ENCODE results near the gene TP53INP2. TPM values are rescaled to one million over a fixed set of nuclear protein-coding genes. Genes with fewer than 3 reads are reported as not detected.

TP53INP2 gene
- total and polyA plus RNA-seq, 2 of the 13 experiments (the other 11 are each of a cell fraction or from before 2014, with no cell fraction given), result 5.2 to 18.8 TPM

DNA sequence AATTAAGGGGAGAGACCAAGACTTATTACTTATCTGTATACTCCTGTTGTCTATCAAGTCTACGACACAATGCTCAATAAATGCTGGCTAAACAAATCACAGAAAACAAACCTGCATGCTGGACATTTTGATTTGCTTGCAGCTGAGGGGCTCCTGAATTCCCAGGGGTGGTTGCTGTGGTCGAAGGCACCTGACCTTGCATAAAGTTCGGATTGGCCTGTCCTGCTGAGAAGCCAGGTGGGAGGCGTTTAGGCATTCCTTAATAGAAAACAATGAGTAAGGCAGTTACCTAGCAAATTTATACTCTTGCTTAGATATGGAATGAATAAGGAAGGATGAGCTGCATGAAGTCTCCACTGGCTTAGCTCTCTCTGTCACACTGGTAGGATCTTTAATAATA, 50.5 kb downstream of the TP53INP2 start:
- in situ Hi-C loops (cut with HindIII; ENCODE audit: extremely low pct_ligation_motif_present, low pct_unique_long_range_greater_than_20kb) (no loop called here), intact Hi-C loops (cut with micrococcal nuclease; ENCODE audit: unreplicated experiment) (no loop called here)
- no TSS peak for BruUV-seq (replicated peaks)
- ATAC-seq, result no peak
- Histone ChIP-seq H3K4me1 (ENCODE audit: insufficient read depth, low read length) (peaks cover 11% of the 10 kb centered on the region; the same call in 1 of the 2 replicates), H4K20me1 (ENCODE audit: insufficient read depth, low read length) (no peaks in the 10 kb centered on the region), H3K4me3 (replicated peaks in 1 of 3; ENCODE audit: insufficient read depth in 1 of 3, low read depth in 2 of 3, low read length in 3 of 3) (no peak overlapping the region), H3K27ac (ENCODE audit: extremely low read length, insufficient read depth, low read length) (no peak overlapping the region), H3K79me2 (ENCODE audit: insufficient read depth, low read length) (no peaks in the 10 kb centered on the region), H3K9me3 (ENCODE audit: low read length) (no peaks in the 10 kb centered on the region), H2AFZ (ENCODE audit: low read length) (no peak overlapping the region), H3K4me2 (ENCODE audit: low read depth, low read length) (no peak overlapping the region), H3K27me3 (ENCODE audit: control insufficient read depth in 1 of 2, insufficient read depth in 2 of 2, low read length in 2 of 2) (no peaks in the 10 kb centered on the region), H3K9ac (ENCODE audit: insufficient read depth, low read depth, low read length) (no peak overlapping the region), H3K36me3 (replicated peaks in 1 of 2; ENCODE audit: control insufficient read depth in 1 of 2, insufficient read depth in 2 of 2, low read length in 2 of 2) (peaks cover 36 to 73% of the 10 kb centered on the region in 2 experiments)
- 91% methylated on average over 4 of the region's 4 CpGs for WGBS (ENCODE audit: low lambda C conversion rate)
- CTCF ChIA-PET (ENCODE audit: low intra/inter-chr PET ratio, low total read pairs), result interaction anchor here (1.3 kb wide), 2 partner anchors 175 to 216 kb away, joined by 3 read pairs; no protein-coding TSS in a partner anchor
- POLR2A ChIA-PET, result interaction anchor here (0.9 kb wide), 1 partner anchor 77 kb away, joined by 3 read pairs; the partner anchor contains the start of gene PIGU
- no peak for DNase-seq (ENCODE audit: low spot score)
- TF ChIP-seq MAFK (conservative IDR thresholded peaks at IDR 0.05 in 1 of 2, IDR thresholded peaks at IDR 0.05 in 1 of 2; ENCODE audit: low read length in 2 of 2), result peak; percentile 27 to 35; a peak in 1 of 4 replicates
- TF ChIP-seq, protein P1, sequence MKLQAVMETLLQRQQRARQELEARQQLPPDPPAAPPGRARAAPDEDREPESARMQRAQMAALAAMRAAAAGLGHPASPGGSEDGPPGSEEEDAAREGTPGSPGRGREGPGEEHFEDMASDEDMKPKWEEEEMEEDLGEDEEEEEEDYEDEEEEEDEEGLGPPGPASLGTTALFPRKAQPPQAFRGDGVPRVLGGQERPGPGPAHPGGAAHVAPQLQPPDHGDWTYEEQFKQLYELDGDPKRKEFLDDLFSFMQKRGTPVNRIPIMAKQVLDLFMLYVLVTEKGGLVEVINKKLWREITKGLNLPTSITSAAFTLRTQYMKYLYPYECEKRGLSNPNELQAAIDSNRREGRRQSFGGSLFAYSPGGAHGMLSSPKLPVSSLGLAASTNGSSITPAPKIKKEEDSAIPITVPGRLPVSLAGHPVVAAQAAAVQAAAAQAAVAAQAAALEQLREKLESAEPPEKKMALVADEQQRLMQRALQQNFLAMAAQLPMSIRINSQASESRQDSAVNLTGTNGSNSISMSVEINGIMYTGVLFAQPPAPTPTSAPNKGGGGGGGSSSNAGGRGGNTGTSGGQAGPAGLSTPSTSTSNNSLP (IDR thresholded peaks at IDR 0.05; ENCODE audit: low read depth, low read length), result no peak
- no peak for TF ChIP-seq IRF2 (CRISPR knock-in tag; IDR thresholded peaks at IDR 0.05)
- TF ChIP-seq, protein P2, sequence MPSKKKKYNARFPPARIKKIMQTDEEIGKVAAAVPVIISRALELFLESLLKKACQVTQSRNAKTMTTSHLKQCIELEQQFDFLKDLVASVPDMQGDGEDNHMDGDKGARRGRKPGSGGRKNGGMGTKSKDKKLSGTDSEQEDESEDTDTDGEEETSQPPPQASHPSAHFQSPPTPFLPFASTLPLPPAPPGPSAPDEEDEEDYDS (CRISPR knock-in tag; IDR thresholded peaks at IDR 0.05), result no peak
- 0 out of 2 replicates have a peak, but pooled peaks have one; percentile 26 for TF ChIP-seq MAFF (IDR thresholded peaks at IDR 0.05; ENCODE audit: low read depth, low read length)
- no peak for TF ChIP-seq RCOR2 (CRISPR knock-in tag; IDR thresholded peaks at IDR 0.05)
- no peak for TF ChIP-seq FLYWCH1 (CRISPR knock-in tag; IDR thresholded peaks at IDR 0.05)
- TF ChIP-seq TOE1 (CRISPR knock-in tag; IDR thresholded peaks at IDR 0.05), result no peak
- no peak for TF ChIP-seq ZNF292 (CRISPR knock-in tag; IDR thresholded peaks at IDR 0.05; ENCODE audit: borderline replicate concordance, low read depth)
- TF ChIP-seq EEA1 (CRISPR knock-in tag; IDR thresholded peaks at IDR 0.05; ENCODE audit: borderline replicate concordance), result no peak
- TF ChIP-seq, protein P3, sequence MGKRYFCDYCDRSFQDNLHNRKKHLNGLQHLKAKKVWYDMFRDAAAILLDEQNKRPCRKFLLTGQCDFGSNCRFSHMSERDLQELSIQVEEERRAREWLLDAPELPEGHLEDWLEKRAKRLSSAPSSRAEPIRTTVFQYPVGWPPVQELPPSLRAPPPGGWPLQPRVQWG (CRISPR knock-in tag; IDR thresholded peaks at IDR 0.05; ENCODE audit: borderline replicate concordance, low read depth), result no peak
- TF ChIP-seq NFE2 (CRISPR knock-in tag; IDR thresholded peaks at IDR 0.05), result no peak
- TF ChIP-seq, protein P4, sequence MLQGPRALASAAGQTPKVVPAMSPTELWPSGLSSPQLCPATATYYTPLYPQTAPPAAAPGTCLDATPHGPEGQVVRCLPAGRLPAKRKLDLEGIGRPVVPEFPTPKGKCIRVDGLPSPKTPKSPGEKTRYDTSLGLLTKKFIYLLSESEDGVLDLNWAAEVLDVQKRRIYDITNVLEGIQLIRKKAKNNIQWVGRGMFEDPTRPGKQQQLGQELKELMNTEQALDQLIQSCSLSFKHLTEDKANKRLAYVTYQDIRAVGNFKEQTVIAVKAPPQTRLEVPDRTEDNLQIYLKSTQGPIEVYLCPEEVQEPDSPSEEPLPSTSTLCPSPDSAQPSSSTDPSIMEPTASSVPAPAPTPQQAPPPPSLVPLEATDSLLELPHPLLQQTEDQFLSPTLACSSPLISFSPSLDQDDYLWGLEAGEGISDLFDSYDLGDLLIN (CRISPR knock-in tag; IDR thresholded peaks at IDR 0.05; ENCODE audit: borderline replicate concordance), result no peak
- TF ChIP-seq AGO2 (optimal IDR thresholded peaks at IDR 0.05; ENCODE audit: low read depth, low read length), result no peak
- no peak for FAIRE-seq
